H9 (cell line): ENCODE data around the gene CTDNEP1. TPM values are rescaled to one million over a fixed set of nuclear protein-coding genes. Genes with fewer than 3 reads are reported as not detected.

Experiments used
- DNase-seq: peaks from one replicate; pipeline ENCODE4 v3.0.0-alpha.2; 2017
- H2AFZ ChIP-seq: one replicate; pipeline ENCODE4 v1.6.1; 2013; ENCODE audit warnings: mild to moderate bottlenecking, low read length, control low read depth, moderate library complexity
- H2AK5ac ChIP-seq: 2 replicates; pipeline ENCODE4 v1.6.1; 2013; ENCODE audit warnings: low read length, control low read depth, mixed read lengths; ENCODE audit not compliant: insufficient read length
- H2BK120ac ChIP-seq: one replicate; pipeline ENCODE4 v1.6.1; 2013; ENCODE audit warnings: low read depth, mild to moderate bottlenecking, low read length, control low read depth, inconsistent platforms; ENCODE audit not compliant: poor library complexity, severe bottlenecking
- H2BK12ac ChIP-seq: 2 replicates; pipeline ENCODE4 v1.6.1; 2013; ENCODE audit warnings: low read length, control low read depth, mixed read lengths, low read depth; ENCODE audit not compliant: insufficient read length
- H2BK15ac ChIP-seq: 2 replicates; pipeline ENCODE4 v1.6.1; 2013; ENCODE audit warnings: low read depth, low read length, control low read depth
- H2BK20ac ChIP-seq: one replicate; pipeline ENCODE4 v1.6.1; 2013; ENCODE audit warnings: low read depth, mild to moderate bottlenecking, low read length, control low read depth, inconsistent platforms; ENCODE audit not compliant: poor library complexity, severe bottlenecking
- H2BK5ac ChIP-seq: 2 replicates; pipeline ENCODE4 v1.6.1; 2013; ENCODE audit warnings: low read length, control low read depth, mixed read lengths; ENCODE audit not compliant: insufficient read length
- H3K14ac ChIP-seq: 2 replicates; pipeline ENCODE4 v1.6.1; 2013; ENCODE audit warnings: low read length, control low read depth; ENCODE audit not compliant: insufficient read depth
- H3K18ac ChIP-seq: 2 replicates; pipeline ENCODE4 v1.6.1; 2013; ENCODE audit warnings: low read depth, mild to moderate bottlenecking, mixed read lengths, low read length, control low read depth; ENCODE audit not compliant: insufficient read length
- H3K23ac ChIP-seq: 2 replicates; pipeline ENCODE4 v1.6.1; 2013; ENCODE audit warnings: low read length, control low read depth, mixed read lengths, low read depth; ENCODE audit not compliant: insufficient read length
- H3K23me2 ChIP-seq: 2 replicates; pipeline ENCODE4 v1.6.1; 2013; ENCODE audit warnings: low read depth, mild to moderate bottlenecking, mixed read lengths, low read length, control low read depth; ENCODE audit not compliant: insufficient read length, poor library complexity, severe bottlenecking
- H3K27ac ChIP-seq: 2 replicates; pipeline ENCODE4 v1.5.1; 2013; ENCODE audit warnings: low read length, control low read depth, mixed read lengths, low read depth; ENCODE audit not compliant: insufficient read length
- H3K27me3 ChIP-seq: 2 replicates; pipeline ENCODE4 v1.6.1; 2013; ENCODE audit warnings: low read length, control low read depth, inconsistent platforms; ENCODE audit not compliant: insufficient read depth
- H3K4ac ChIP-seq: 2 replicates; pipeline ENCODE4 v1.6.1; 2013; ENCODE audit warnings: low read depth, mild to moderate bottlenecking, control low read depth, inconsistent platforms, low read length, moderate library complexity
- H3K4me1 ChIP-seq: 2 replicates; pipeline ENCODE4 v1.6.1; 2013; ENCODE audit warnings: low read length, control low read depth, inconsistent platforms; ENCODE audit not compliant: insufficient read depth
- H3K4me2 ChIP-seq: 2 replicates; pipeline ENCODE4 v1.6.1; 2013; ENCODE audit warnings: low read length, control low read depth, mixed read lengths; ENCODE audit not compliant: insufficient read length, insufficient read depth
- H3K56ac ChIP-seq: 2 replicates; pipeline ENCODE4 v1.6.1; 2013; ENCODE audit warnings: low read depth, mild to moderate bottlenecking, mixed read lengths, low read length, control low read depth; ENCODE audit not compliant: insufficient read length
- H3K79me1 ChIP-seq: 2 replicates; pipeline ENCODE4 v1.6.1; 2013; ENCODE audit warnings: low read depth, mild to moderate bottlenecking, moderate library complexity, low read length, control low read depth, inconsistent platforms; ENCODE audit not compliant: insufficient read depth, poor library complexity, severe bottlenecking
- H3K79me2 ChIP-seq: 2 replicates; pipeline ENCODE4 v1.6.1; 2013; ENCODE audit warnings: low read length, control low read depth, inconsistent platforms; ENCODE audit not compliant: insufficient read depth
- H3K9ac ChIP-seq: 2 replicates; pipeline ENCODE4 v1.6.1; 2013; ENCODE audit warnings: low read length, control low read depth, mixed read lengths; ENCODE audit not compliant: insufficient read length; ENCODE audit errors: extremely low read depth
- H3K9me3 ChIP-seq: one replicate; pipeline ENCODE4 v1.6.1; 2013; ENCODE audit warnings: low read depth, low read length, inconsistent platforms; ENCODE audit not compliant: control insufficient read depth
- H3T11ph ChIP-seq: one replicate; pipeline ENCODE4 v1.6.1; 2013; ENCODE audit warnings: mild to moderate bottlenecking, low read length, control low read depth, inconsistent platforms
- H4K20me1 ChIP-seq: one replicate; pipeline ENCODE4 v1.6.1; 2013; ENCODE audit not compliant: control insufficient read depth, insufficient read length, insufficient read depth
- H4K5ac ChIP-seq: 2 replicates; pipeline ENCODE4 v1.6.1; 2013; ENCODE audit warnings: low read depth, mild to moderate bottlenecking, mixed read lengths, low read length, control low read depth; ENCODE audit not compliant: insufficient read length
- H4K8ac ChIP-seq: replicated peaks from 2 replicates; pipeline ENCODE4 v1.6.1; 2013; ENCODE audit warnings: low read length, control low read depth, mixed read lengths, low read depth; ENCODE audit not compliant: insufficient read length
- H4K91ac ChIP-seq: 2 replicates; pipeline ENCODE4 v1.6.1; 2013; ENCODE audit warnings: low read depth, mild to moderate bottlenecking, moderate library complexity, mixed read lengths, low read length, control low read depth; ENCODE audit not compliant: insufficient read length
- H3K27ac Mint-ChIP-seq, 3 experiments: 2 replicates in 2 of 3; 3 replicates in 1 of 3; pipeline ENCODE4 v1.8.0; 2020 to 2021; ENCODE audit warnings: mixed read lengths in 3 of 3, mild to moderate bottlenecking in 1 of 3, moderate library complexity in 1 of 3
- H3K27me3 Mint-ChIP-seq: 2 replicates; pipeline ENCODE4 v1.8.0; 2021; ENCODE audit warnings: low read depth, mild to moderate bottlenecking, moderate library complexity, mixed read lengths
- H3K36me3 Mint-ChIP-seq, 3 experiments: 2 replicates in 2 of 3; 3 replicates in 1 of 3; pipeline ENCODE4 v1.8.0; 2020 to 2021; ENCODE audit warnings: low read depth in 3 of 3, mixed read lengths in 3 of 3; ENCODE audit not compliant: insufficient read depth in 1 of 3
- H3K4me1 Mint-ChIP-seq, 2 experiments: 2 replicates each; pipeline ENCODE4 v1.8.0; 2020; ENCODE audit warnings: mixed read lengths in 2 of 2
- H3K4me3 Mint-ChIP-seq, 2 experiments: 2 replicates in 1 of 2; 3 replicates in 1 of 2; pipeline ENCODE4 v1.8.0; 2020 to 2021; ENCODE audit warnings: mild to moderate bottlenecking in 2 of 2, mixed read lengths in 2 of 2, moderate library complexity in 1 of 2
- H3K9me3 Mint-ChIP-seq, 2 experiments: 2 replicates in 1 of 2; 3 replicates in 1 of 2; pipeline ENCODE4 v1.8.0; 2020; ENCODE audit warnings: mild to moderate bottlenecking in 2 of 2, mixed read lengths in 2 of 2, moderate library complexity in 1 of 2
- CTCF ChIP-seq: fragments of 200-600 bp; sonication (generic); conservative IDR thresholded peaks from 3 replicates; pipeline ENCODE4 v1.8.0; 2021; ENCODE audit warnings: antibody characterized with exemption, mild to moderate bottlenecking
- WGBS: extraction: QIAGEN DNeasy Blood & Tissue Kit; methylation state at CpG from one replicate; pipeline ENCODE4 v1.1.7; 2013; ENCODE audit warnings: missing lambda C conversion rate, low lambda C conversion rate, mixed read lengths; ENCODE audit not compliant: insufficient read length; ENCODE audit errors: extremely low coverage; 5-methylcytosine and 5-hydroxymethylcytosine counted together
- total RNA-seq: library from RNA; stranded (reverse); gene quantifications from 2 replicates; pipeline ENCODE4 v1.2.1, GENCODE V29; 2021

The CTDNEP1 gene
- total RNA-seq, 1 experiment from 2014 or later = 134 TPM

- H3K4me3 Mint-ChIP-seq = peak overlapping the region; percentile 59 to 83
- Histone ChIP-seq H4K5ac (no peak overlapping the region), H3K4me2 (peak overlapping the region; percentile 91), H3K27ac (no peak overlapping the region), H3K79me2 (no peaks in the 10 kb centered on the region), H2BK5ac (no peak overlapping the region), H3T11ph (no peak overlapping the region), H3K18ac (peak overlapping the region; percentile 95), H2BK12ac (no peak overlapping the region), H3K14ac (no peak overlapping the region), H2BK15ac (no peak overlapping the region), H2AFZ (no peak overlapping the region), H3K23ac (no peak overlapping the region), H2AK5ac (no peak overlapping the region), H3K27me3 (peaks cover 2% of the 10 kb centered on the region), H2BK120ac (no peak overlapping the region), H3K4ac (no peak overlapping the region), H4K8ac (no peak overlapping the region), H3K9ac (no peak overlapping the region), H4K20me1 (no peaks in the 10 kb centered on the region), H3K56ac (no peak overlapping the region), H4K91ac (no peak overlapping the region), H3K9me3 (no peaks in the 10 kb centered on the region), H3K79me1 (no peaks in the 10 kb centered on the region), H3K4me1 (peaks cover 4% of the 10 kb centered on the region; the same call in 1 of the 2 replicates), H2BK20ac (no peak overlapping the region), H3K23me2 (peaks cover 4% of the 10 kb centered on the region)
- TF ChIP-seq CTCF = peak; percentile 28; the same call in 2 of the 3 replicates
- no CpG with 5 or more reads among the region's 42 CpGs for WGBS
- peak overlapping the region in 1 of 3 experiments; percentile 36; a peak in 2 of 7 replicates for H3K27ac Mint-ChIP-seq
- peaks cover 0 to 3% (median 0%) of the 10 kb centered on the region in 3 experiments; a peak in 2 of 7 replicates for H3K36me3 Mint-ChIP-seq
- peaks cover 3% of the 10 kb centered on the region in 2 experiments; a peak in 3 of 5 replicates for H3K9me3 Mint-ChIP-seq
- no peak for DNase-seq
- peaks cover 10 to 22% of the 10 kb centered on the region in 2 experiments for H3K4me1 Mint-ChIP-seq
- peaks cover 77% of the 10 kb centered on the region for H3K27me3 Mint-ChIP-seq
Measured at GRCh38 chr17:7295230-7296180, 44.0 kb upstream of the CTDNEP1 start.
